Endodermal cell (in vitro differentiated cells): Measurements from ENCODE around the gene KRTAP4-16. TPM values are rescaled to one million over a fixed set of nuclear protein-coding genes. Genes with fewer than 3 reads are reported as not detected.
"Not testable (repeated sequence)": the region's sequence is repeated elsewhere in the genome, so short reads cannot be mapped to it uniquely, and the experiment has no call there.

Source experiments
- DNase-seq: peaks from one replicate; pipeline ENCODE4 v3.0.0-alpha.2; 2017
- H3K27ac ChIP-seq: 2 replicates; pipeline ENCODE4 v1.5.1; 2013; ENCODE audit warnings: mild to moderate bottlenecking, low read depth, low read length, moderate library complexity
- H3K27me3 ChIP-seq: 2 replicates; pipeline ENCODE4 v1.6.1; 2013; ENCODE audit warnings: mild to moderate bottlenecking, low read length, moderate library complexity; ENCODE audit not compliant: insufficient read depth, control insufficient read depth, poor library complexity, severe bottlenecking
- H3K36me3 ChIP-seq: 2 replicates; pipeline ENCODE4 v1.7.0; 2013; ENCODE audit warnings: mild to moderate bottlenecking, low read length, moderate library complexity; ENCODE audit not compliant: control insufficient read depth, insufficient read depth
- H3K4me1 ChIP-seq: one replicate; pipeline ENCODE4 v1.7.0; 2013; ENCODE audit warnings: low read length; ENCODE audit not compliant: control insufficient read depth, insufficient read depth
- H3K4me3 ChIP-seq: 2 replicates; pipeline ENCODE4 v1.5.1; 2013; ENCODE audit warnings: mild to moderate bottlenecking, low read length, moderate library complexity
- H3K9ac ChIP-seq: 2 replicates; pipeline ENCODE4 v1.6.1; 2013; ENCODE audit warnings: mild to moderate bottlenecking, low read length, moderate library complexity; ENCODE audit not compliant: poor library complexity, severe bottlenecking; ENCODE audit errors: extremely low read depth
- H3K9me3 ChIP-seq: 2 replicates; pipeline ENCODE4 v1.6.1; 2013; ENCODE audit warnings: mild to moderate bottlenecking, low read length, moderate library complexity; ENCODE audit not compliant: control insufficient read depth
- H3K27ac Mint-ChIP-seq: 2 replicates; pipeline ENCODE4 v1.8.0; 2020; ENCODE audit warnings: mixed read lengths
- H3K27me3 Mint-ChIP-seq: 2 replicates; pipeline ENCODE4 v1.8.0; 2021; ENCODE audit warnings: mild to moderate bottlenecking, mixed read lengths; ENCODE audit not compliant: insufficient read depth
- H3K36me3 Mint-ChIP-seq: 2 replicates; pipeline ENCODE4 v1.8.0; 2020; ENCODE audit warnings: low read depth, mixed read lengths
- H3K4me1 Mint-ChIP-seq: 2 replicates; pipeline ENCODE4 v1.8.0; 2020; ENCODE audit warnings: mixed read lengths
- H3K4me3 Mint-ChIP-seq: 2 replicates; pipeline ENCODE4 v1.8.0; 2020; ENCODE audit warnings: mild to moderate bottlenecking, moderate library complexity, mixed read lengths
- H3K9me3 Mint-ChIP-seq: 2 replicates; pipeline ENCODE4 v1.8.0; 2020; ENCODE audit warnings: mild to moderate bottlenecking, mixed read lengths
- CTCF ChIP-seq: fragments of 200-600 bp; sonication (generic); conservative IDR thresholded peaks from 2 replicates; pipeline ENCODE4 v1.5.0; 2021; ENCODE audit warnings: antibody characterized with exemption, mild to moderate bottlenecking
- WGBS, 2 experiments: methylation state at CpG; one replicate each; pipeline versions ENCODE4 v1.1.5 to v1.1.7; 2013; ENCODE audit warnings: missing lambda C conversion rate in 2 of 2, mixed read lengths in 1 of 2; ENCODE audit not compliant: insufficient coverage in 1 of 2, insufficient read length in 1 of 2; 5-methylcytosine and 5-hydroxymethylcytosine counted together
- total RNA-seq, 2 donors: library from RNA; stranded (reverse); fragmentation: NEBNext Ultra II Directional in 1 of 2; extraction: Animal tissue kit (Norgen Biotek cat#: 25700) in 1 of 2; gene quantifications; 2 replicates in 1 of 2; 3 replicates in 1 of 2; pipeline ENCODE4 v1.2.1, GENCODE V29; 2021

The KRTAP4-16 gene
- total RNA-seq, 2 donors from 2014 or later: not detected

- Histone ChIP-seq H3K27ac (no peak within 1 kb of the TSS), H3K9ac (no peak within 1 kb of the TSS), H3K36me3 (no peaks in the 10 kb centered on the region), H3K4me1 (no peaks in the 10 kb centered on the region), H3K4me3 (no peak within 1 kb of the TSS), H3K9me3 (no peaks in the 10 kb centered on the region), H3K27me3 (peaks cover 5% of the 10 kb centered on the region)
- Mint-ChIP-seq H3K27ac (no peak within 1 kb of the TSS), H3K36me3 (no peaks in the 10 kb centered on the region), H3K27me3 (peaks cover 2% of the 10 kb centered on the region), H3K4me3 (no peak within 1 kb of the TSS), H3K9me3 (peaks cover 3% of the 10 kb centered on the region), H3K4me1 (no peaks in the 10 kb centered on the region)
- no peak for DNase-seq
- 67% methylated on average over 2 of the region's 2 CpGs; no CpG with 5 or more reads in 1 of the 2 experiments for WGBS, 2 experiments
- TF ChIP-seq CTCF: no peak
Measured at GRCh38 chr17:41149652-41149985, 47.6 kb upstream of the KRTAP4-16 start, which contains the start of gene KRTAP4-5. TSS of gene KRTAP4-5 (minus strand) at chr17:41149825. CDS start at chr17:41149767, 58 bp downstream.

- WGBS, 2 experiments: 78 to 88% methylated on average over 4 to 10 of the region's 10 CpGs
- not testable (repeated sequence) for H3K36me3 ChIP-seq, H3K9me3 Mint-ChIP-seq, H3K27me3 ChIP-seq, H3K27ac Mint-ChIP-seq, H3K27me3 Mint-ChIP-seq, H3K9me3 ChIP-seq, H3K4me3 Mint-ChIP-seq, H3K27ac ChIP-seq, H3K4me1 Mint-ChIP-seq, H3K9ac ChIP-seq, H3K36me3 Mint-ChIP-seq, DNase-seq, H3K4me3 ChIP-seq, H3K4me1 ChIP-seq
Measured at GRCh38 chr17:41148971-41149651, 47.1 kb upstream of the KRTAP4-16 start.

GRCh38 chr17:41147531-41148204, 45.7 kb upstream of the KRTAP4-16 start:
- Mint-ChIP-seq H3K4me1 (no peaks in the 10 kb centered on the region), H3K4me3 (no peak overlapping the region), H3K9me3 (peaks cover 19% of the 10 kb centered on the region), H3K36me3 (peaks cover 2% of the 10 kb centered on the region), H3K27ac (no peak overlapping the region), H3K27me3 (no peaks in the 10 kb centered on the region)
- Histone ChIP-seq H3K9me3 (peaks cover 5% of the 10 kb centered on the region), H3K36me3 (no peaks in the 10 kb centered on the region), H3K9ac (no peak overlapping the region), H3K27ac (no peak overlapping the region), H3K4me3 (no peak overlapping the region), H3K4me1 (no peaks in the 10 kb centered on the region), H3K27me3 (peaks cover 5% of the 10 kb centered on the region)
- TF ChIP-seq CTCF: no peak
- 89 to 100% methylated on average over 2 of the region's 2 CpGs for WGBS, 2 experiments
- DNase-seq: no peak
